Lung (tissue), 12 donors: ENCODE measurements around the gene EDEM3. TPM values are rescaled to one million over a fixed set of nuclear protein-coding genes. Genes with fewer than 3 reads are reported as not detected.

Experiments used
- ATAC-seq: fragments of 200-7000 bp; cut with Tn5 transposase; one replicate; pipeline ENCODE4 v1.9.1; 2020; ENCODE audit warnings: moderate number of reproducible peaks; ENCODE audit not compliant: insufficient read depth, low FRiP score
- DNase-seq, 3 donors: peaks; one replicate each; pipeline ENCODE4 v3.0.0-alpha.2; 2013 to 2017
- H3K27ac ChIP-seq, 2 donors: one replicate each; pipeline ENCODE4 v1.5.1; 2013; ENCODE audit warnings: mild to moderate bottlenecking in 2 of 2, moderate library complexity in 2 of 2, control low read depth in 1 of 2, inconsistent platforms in 1 of 2, low read depth in 1 of 2, low read length in 1 of 2
- H3K27me3 ChIP-seq, 3 donors: one replicate each; pipeline ENCODE4 v1.5.1; 2013; ENCODE audit warnings: low read length in 2 of 3; ENCODE audit not compliant: control insufficient read depth in 3 of 3, insufficient read depth in 3 of 3
- H3K36me3 ChIP-seq, 4 donors: one replicate each; pipeline ENCODE4 v1.5.1; 2013; ENCODE audit warnings: low read length in 4 of 4, mild to moderate bottlenecking in 1 of 4, moderate library complexity in 1 of 4; ENCODE audit not compliant: control insufficient read depth in 4 of 4, insufficient read depth in 4 of 4
- H3K4me1 ChIP-seq, 5 donors: one replicate each; pipeline ENCODE4 v1.5.1; 2013; ENCODE audit warnings: low read length in 5 of 5, mild to moderate bottlenecking in 2 of 5, moderate library complexity in 1 of 5; ENCODE audit not compliant: control insufficient read depth in 5 of 5, insufficient read depth in 5 of 5
- H3K4me3 ChIP-seq: one replicate; pipeline ENCODE4 v1.5.1; 2013; ENCODE audit warnings: mild to moderate bottlenecking, control low read depth, moderate library complexity
- H3K9ac ChIP-seq, 2 donors: one replicate each; pipeline ENCODE4 v1.5.1; 2013; ENCODE audit warnings: low read length in 2 of 2, control low read depth in 1 of 2; ENCODE audit not compliant: insufficient read depth in 1 of 2
- H3K9me3 ChIP-seq, 4 donors: one replicate each; pipeline ENCODE4 v1.5.1; 2013; ENCODE audit warnings: low read length in 3 of 4, mild to moderate bottlenecking in 1 of 4, moderate library complexity in 1 of 4; ENCODE audit not compliant: control insufficient read depth in 4 of 4, insufficient read depth in 3 of 4
- CTCF ChIP-seq: IDR thresholded peaks from 2 replicates; pipeline ENCODE4 v1.5.1; 2012; ENCODE audit warnings: mild to moderate bottlenecking; ENCODE audit errors: control extremely low read depth, extremely low read depth
- WGBS, 2 donors: extraction: QIAGEN DNeasy Blood & Tissue Kit; methylation state at CpG; one replicate each; pipeline ENCODE4 v1.1.7; 2013; 5-methylcytosine and 5-hydroxymethylcytosine counted together
- polyA plus RNA-seq, 2 donors: library from polyadenylated mRNA; stranded (reverse); fragments of 200-250 nt; gene quantifications; one replicate each; pipeline ENCODE4 v1.2.1, GENCODE V29; 2013
- total RNA-seq, 2 donors: library from RNA; depleted of rRNA in 1 of 2; stranded (reverse); fragments of >200 nt in 1 of 2; gene quantifications; one replicate each; pipeline ENCODE4 v1.2.1, GENCODE V29; 2014 to 2021
- donor health status: control.
- donor health status: control.
- donor health status: Bipolar disorder and iron deficiency.
- donor health status: healthy.
- donor health status: DM: yes; HTN: yes; CAD: no.

Gene EDEM3
- total and polyA plus RNA-seq, 4 donors: 12.2 to 54.9 (median 21.1) TPM

- Histone ChIP-seq H3K4me1 (peaks cover 0 to 23% (median 3%) of the 10 kb centered on the region in 5 donors), H3K9ac (no peak overlapping the region), H3K9me3 (no peaks in the 10 kb centered on the region), H3K4me3 (no peak overlapping the region), H3K27me3 (no peaks in the 10 kb centered on the region), H3K36me3 (no peaks in the 10 kb centered on the region), H3K27ac (no peak overlapping the region)
- 80 to 89% methylated on average over 6 of the region's 6 CpGs for WGBS, 2 donors
- DNase-seq (no peak), ATAC-seq (no peak)
- TF ChIP-seq CTCF: no peak
Observed at GRCh38 chr1:184665360-184665759, 89.3 kb downstream of the EDEM3 start.

DNA sequence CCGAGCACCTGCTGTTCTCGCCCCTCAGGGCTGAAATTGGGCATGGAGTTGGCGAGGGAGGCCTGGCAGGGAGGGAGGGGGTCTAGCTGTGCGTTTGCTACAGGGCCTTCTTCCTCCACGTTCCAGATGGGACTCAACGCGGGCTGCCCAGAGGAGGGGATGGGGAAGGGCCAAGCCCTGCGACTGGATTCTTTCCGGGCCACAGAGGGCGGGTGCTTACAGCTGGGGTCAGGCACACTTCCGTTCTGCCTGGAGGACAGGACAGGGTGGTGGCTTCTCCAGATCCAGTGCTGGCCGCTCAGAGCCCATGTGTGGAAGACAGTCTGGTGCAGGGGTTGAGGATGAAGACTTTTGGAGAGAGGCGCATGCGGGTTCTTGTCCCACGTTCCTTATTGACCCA, 90.0 kb downstream of the EDEM3 start:
- ATAC-seq (no peak), DNase-seq (no peak)
- H3K9ac ChIP-seq: no peak overlapping the region
- H3K36me3 ChIP-seq: no peaks in the 10 kb centered on the region
- WGBS, 2 donors: 81 to 86% methylated on average over 15 of the region's 15 CpGs
- no peaks in the 10 kb centered on the region for H3K27me3 ChIP-seq
- no peaks in the 10 kb centered on the region for H3K9me3 ChIP-seq
- no peak overlapping the region for H3K27ac ChIP-seq
- no peak for TF ChIP-seq CTCF
- H3K4me3 ChIP-seq: no peak overlapping the region
- H3K4me1 ChIP-seq: peaks cover 0 to 23% (median 3%) of the 10 kb centered on the region in 5 donors

- 26 to 31% methylated on average over 37 to 40 of the region's 40 CpGs for WGBS, 2 donors
- Histone ChIP-seq H3K27ac (no peak overlapping the region), H3K36me3 (no peaks in the 10 kb centered on the region), H3K27me3 (no peaks in the 10 kb centered on the region), H3K9me3 (no peaks in the 10 kb centered on the region), H3K4me3 (no peak overlapping the region), H3K9ac (no peak overlapping the region), H3K4me1 (peaks cover 0 to 23% (median 3%) of the 10 kb centered on the region in 5 donors)
- ATAC-seq (peak; percentile 78), DNase-seq (peak; percentile 81 to 83 (median 81))
- TF ChIP-seq CTCF: peak; percentile 46
Observed at GRCh38 chr1:184664042-184664660, 90.5 kb downstream of the EDEM3 start.

GRCh38 chr1:184661801-184662200, 92.9 kb downstream of the EDEM3 start:
- WGBS, 2 donors: 19 to 32% methylated on average over 1 of the region's 1 CpG
- no peak for TF ChIP-seq CTCF
- no peaks in the 10 kb centered on the region for H3K36me3 ChIP-seq
- no peak overlapping the region for H3K4me3 ChIP-seq
- ATAC-seq (no peak), DNase-seq (peak in 1 of 3 donors; percentile 42)
- H3K9ac ChIP-seq: no peak overlapping the region
- no peaks in the 10 kb centered on the region for H3K27me3 ChIP-seq
- peaks cover 0 to 23% (median 3%) of the 10 kb centered on the region in 5 donors for H3K4me1 ChIP-seq
- H3K9me3 ChIP-seq: no peaks in the 10 kb centered on the region
- H3K27ac ChIP-seq: no peak overlapping the region
